HG02885 (cell line): ENCODE measurements around the gene STPG3.
A peak's percentile ranks its signal among the peaks of the same experiment; 100 is the strongest.

Source experiments
- ATAC-seq: cut with Tn5 transposase; IDR thresholded peaks from one replicate; pipeline ENCODE4 v1.9.1; 2021; ENCODE audit warnings: mild to moderate bottlenecking; ENCODE audit not compliant: unreplicated experiment, poor library complexity

STPG3 gene

DNA sequence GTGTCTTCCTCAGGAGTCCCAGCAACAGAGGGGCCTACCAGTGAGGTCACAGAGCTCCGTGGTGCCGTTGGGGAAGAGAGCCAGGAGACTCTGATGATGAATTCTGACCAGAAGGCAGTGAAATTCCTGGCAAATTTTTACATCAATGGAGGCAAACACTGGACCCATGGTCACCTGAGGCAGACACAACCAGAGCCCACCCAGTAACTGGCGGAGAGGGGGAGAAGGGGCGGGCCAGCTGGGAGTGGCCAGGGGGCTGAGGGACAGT is at the start of gene STPG3:
Gene STPG3 (plus strand): TSS at position 93 of the 268 bp plus-strand sequence. CDS start 1 bp downstream, at position 94.
- no peak for ATAC-seq

- ATAC-seq = no peak
Measured at GRCh38 chr9:137202966-137203365, 48.1 kb upstream of the STPG3 start.

GRCh38 chr9:137204731-137205125 is 46.4 kb upstream of the STPG3 start:
- no peak for ATAC-seq

DNA sequence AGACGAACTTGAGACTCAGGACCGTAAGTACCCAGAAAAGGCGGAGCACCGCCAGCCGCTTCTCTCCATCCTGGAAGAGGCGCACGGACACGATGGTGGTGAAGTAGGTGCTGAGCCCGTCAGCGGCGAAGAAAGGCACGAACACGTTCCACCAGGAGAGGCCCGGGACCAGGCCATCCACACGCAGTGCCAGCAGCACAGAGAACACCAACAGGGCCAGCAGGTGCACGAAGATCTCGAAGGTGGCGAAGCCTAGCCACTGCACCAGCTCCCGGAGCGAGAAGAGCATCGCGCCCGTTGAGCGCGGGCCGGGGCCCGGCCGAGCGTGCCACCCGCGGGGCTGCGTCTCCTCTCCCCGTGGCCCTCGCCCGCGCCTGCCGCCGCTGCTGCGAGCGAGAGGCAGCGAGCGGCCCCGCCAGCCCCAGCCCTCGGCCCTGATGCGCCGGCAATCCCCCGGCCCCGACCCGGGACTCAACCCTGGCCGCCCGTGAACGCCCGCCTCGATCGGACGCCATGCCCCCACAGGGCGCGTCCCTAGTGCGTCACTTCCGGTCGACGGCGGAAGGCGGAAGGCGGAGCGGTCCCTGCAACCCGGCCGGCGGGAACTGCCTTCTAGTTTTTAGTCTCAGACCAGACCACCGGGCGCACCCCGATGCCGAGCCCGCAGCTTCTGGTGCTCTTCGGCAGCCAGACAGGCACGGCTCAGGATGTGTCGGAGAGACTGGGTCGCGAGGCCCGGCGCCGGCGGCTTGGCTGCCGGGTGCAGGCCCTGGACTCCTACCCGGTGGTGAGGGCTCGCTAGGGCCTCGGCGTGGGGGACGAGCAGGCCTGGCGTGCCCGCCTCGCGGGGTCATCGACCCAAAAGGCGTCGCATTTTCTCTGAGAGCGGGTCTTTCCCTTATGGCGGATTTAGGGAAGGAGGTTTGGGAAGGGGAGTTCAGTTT is 45.7 kb upstream of the STPG3 start, which contains the start of the genes NDOR1 and TMEM203:
Gene NDOR1 (plus strand): TSS at position 575 of the 944 bp plus-strand sequence. CDS start 78 bp downstream, at position 653.
Gene TMEM203 (minus strand): TSS at position 523 of the 944 bp plus-strand sequence. CDS start 234 bp downstream, at position 289.
- peak; percentile 57 for ATAC-seq

- no peak for ATAC-seq
Measured at GRCh38 chr9:137206602-137207001, 44.5 kb upstream of the STPG3 start.

GRCh38 chr9:137211532-137211931 is 39.6 kb upstream of the STPG3 start:
- ATAC-seq = no peak

- ATAC-seq = no peak
Measured at GRCh38 chr9:137212520-137212919, 38.6 kb upstream of the STPG3 start.

DNA sequence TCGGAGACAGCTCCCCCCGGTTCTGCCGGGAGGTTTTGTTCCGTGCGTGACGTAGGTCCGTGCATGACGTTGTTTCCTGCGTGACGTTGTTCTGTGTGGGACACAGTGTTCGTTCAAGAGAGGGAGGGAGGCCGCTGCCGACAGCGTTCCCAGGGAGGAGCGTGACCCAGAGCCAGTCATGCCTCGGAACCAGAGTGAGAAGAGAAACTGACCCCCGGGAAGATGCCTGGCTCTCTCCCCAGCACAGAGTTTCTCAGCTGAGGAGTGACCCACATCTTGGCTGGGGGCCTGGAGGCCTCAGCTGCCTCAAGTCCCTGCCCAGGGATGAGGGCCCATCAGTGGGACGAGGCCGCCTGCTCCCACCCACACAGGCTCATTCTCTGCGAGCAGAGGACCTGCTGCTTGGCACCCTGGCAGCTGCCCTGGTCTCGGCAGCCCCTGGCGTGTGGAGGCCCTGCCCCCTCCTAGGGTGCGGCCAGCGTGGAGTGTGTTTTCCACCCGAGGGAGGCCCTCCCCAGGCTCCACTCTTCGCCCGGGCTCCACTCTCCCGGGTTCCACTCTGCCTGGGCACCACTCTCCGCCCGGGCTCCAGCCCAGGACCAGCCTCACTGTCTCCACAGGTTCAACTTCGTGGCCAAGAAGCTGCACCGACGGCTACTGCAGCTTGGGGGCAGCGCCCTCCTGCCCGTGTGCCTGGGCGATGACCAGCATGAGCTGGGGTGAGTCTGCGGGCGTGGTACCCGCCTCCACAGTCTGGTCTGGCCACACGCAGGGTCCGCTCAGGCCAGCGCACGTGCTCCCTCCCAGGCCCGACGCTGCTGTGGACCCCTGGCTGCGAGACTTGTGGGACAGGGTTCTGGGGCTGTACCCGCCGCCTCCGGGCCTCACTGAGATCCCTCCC is 37.7 kb upstream of the STPG3 start:
- ATAC-seq = no peak

DNA sequence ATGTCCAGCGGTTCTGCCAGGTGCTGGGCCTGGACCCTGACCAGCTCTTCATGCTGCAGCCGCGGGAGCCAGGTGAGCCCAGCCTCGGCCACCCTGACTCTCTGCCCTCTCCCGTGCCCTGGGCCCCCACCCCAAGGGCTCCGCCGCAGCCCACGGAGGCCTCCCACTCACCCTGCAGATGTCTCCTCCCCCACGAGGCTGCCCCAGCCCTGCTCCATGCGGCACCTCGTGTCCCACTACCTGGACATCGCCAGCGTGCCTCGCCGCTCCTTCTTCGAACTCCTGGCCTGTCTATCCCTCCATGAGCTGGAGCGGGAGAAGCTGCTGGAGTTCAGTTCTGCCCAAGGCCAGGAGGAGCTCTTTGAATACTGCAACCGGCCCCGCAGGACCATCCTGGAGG is 36.5 kb upstream of the STPG3 start:
- no peak for ATAC-seq

DNA sequence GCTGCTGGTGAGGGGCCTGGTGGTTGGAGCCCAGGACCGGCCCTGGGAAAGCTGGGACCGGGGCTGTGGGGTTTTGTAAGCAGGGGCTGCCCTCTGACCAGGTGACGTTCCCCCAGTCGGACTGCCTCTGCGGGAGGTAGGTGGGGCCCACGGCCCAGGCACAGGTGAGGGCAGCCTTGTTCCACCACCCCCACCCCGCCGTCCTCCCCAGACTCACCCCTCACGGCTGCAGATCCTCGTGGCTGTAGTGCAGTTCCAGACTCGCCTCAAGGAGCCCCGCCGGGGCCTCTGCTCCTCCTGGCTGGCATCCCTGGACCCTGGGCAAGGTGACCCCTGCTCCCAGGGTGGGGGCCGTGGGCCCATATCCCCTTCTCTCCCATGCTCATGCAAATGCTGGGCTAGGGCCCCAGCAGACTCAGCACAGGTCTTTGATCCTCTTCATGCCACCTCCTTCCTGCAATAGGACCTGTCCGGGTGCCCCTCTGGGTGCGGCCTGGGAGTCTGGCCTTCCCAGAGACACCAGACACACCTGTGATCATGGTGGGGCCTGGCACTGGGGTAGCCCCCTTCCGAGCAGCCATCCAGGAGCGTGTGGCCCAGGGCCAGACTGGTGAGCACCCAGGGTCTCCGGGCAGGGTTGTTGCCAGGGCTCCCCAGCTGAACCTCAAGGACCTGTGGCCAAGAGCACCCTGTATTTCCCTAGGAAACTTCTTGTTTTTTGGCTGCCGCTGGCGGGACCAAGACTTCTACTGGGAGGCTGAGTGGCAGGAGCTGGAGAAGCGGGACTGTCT is 35.7 kb upstream of the STPG3 start:
- no peak for ATAC-seq

DNA sequence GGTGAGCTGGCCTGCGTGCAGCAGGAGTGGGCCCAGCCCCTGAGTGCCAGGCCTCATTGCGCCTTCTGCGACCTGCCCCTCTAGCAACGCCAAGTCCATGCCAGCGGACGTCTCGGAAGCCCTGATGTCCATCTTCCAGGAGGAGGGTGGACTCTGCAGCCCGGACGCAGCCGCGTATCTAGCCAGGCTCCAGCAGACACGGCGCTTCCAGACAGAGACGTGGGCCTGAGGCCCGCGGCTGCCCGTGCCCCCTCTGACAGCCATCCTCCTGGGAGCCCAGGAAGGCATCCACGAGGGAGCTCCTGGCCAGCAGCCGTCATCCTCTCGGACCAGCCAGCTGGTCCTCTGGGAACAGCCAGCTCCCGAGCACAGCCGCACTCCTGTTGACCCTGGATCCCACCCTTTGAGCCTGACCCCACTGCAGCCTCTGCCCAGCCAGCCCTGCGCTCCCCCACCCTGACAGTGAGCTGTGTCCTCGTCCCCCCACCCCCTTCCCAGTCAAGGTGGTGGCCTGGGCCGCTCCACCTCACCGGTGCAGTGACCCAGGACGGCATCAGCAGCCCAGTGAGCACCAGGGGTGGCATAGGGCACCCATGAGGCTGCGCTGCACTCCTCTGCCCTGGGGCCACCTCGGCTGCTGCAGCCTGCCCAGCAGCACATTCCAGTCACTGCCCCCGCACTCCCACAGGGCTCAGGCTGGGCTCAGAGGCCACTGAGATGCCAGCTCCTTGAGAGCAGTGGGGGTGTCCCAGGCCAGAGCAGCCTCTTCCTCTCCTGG is 34.7 kb upstream of the STPG3 start:
- ATAC-seq = no peak

GRCh38 chr9:137217276-137218211 is 33.5 kb upstream of the STPG3 start:
- no peak for ATAC-seq

DNA sequence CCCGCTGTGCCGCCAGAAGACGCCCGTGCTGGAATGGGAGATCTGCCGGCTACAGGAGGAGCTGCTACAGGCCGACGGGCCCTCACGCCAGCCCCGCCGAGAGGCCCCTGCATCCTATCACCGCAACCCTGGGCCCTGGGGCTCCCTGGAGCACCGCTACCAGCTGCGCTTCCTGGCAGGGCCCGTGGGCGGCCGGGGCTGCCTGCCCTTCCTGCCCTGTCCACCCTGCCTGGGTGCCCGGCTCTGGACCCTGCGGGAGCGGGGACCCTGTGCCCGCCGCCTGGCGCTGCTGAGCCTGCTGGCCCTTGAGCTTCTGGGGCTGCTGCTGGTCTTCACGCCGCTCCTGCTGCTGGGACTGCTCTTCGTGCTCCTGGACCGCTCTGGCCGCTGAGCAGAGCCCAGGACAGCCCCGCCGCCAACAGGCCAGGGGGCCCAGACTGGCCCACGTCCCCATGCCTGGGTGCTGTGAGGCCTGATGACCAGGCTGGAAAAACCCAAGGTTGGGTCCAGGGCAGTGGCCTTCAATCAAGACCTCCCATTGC is 32.8 kb upstream of the STPG3 start:
- ATAC-seq = no peak

DNA sequence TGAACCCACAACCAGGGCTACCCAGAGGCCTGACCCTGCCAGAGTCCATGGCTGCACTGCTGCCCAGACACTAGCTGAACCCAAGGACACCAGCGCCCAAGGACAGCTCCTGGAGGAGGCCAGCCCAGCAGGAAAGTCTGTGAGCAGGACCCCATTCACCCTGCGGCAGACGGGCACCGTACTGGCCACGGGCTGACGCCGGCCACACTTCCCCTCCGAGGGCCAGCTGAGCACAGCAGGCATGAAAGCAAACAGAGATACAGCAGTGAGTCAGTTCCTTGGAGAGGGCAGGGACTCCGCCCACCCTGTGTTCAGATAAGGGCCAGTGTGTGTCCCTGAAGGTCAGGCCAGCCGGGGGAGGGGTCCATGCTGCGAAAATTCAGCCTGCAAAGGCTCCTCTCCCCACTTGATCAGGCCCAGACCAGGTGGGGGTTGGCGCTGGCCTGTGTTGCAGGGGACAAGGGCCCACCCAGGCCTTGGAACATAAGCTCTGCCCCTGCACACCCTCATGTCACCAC is 32.3 kb upstream of the STPG3 start:
- ATAC-seq = no peak

- ATAC-seq = no peak
Measured at GRCh38 chr9:137219757-137220316, 31.2 kb upstream of the STPG3 start.

DNA sequence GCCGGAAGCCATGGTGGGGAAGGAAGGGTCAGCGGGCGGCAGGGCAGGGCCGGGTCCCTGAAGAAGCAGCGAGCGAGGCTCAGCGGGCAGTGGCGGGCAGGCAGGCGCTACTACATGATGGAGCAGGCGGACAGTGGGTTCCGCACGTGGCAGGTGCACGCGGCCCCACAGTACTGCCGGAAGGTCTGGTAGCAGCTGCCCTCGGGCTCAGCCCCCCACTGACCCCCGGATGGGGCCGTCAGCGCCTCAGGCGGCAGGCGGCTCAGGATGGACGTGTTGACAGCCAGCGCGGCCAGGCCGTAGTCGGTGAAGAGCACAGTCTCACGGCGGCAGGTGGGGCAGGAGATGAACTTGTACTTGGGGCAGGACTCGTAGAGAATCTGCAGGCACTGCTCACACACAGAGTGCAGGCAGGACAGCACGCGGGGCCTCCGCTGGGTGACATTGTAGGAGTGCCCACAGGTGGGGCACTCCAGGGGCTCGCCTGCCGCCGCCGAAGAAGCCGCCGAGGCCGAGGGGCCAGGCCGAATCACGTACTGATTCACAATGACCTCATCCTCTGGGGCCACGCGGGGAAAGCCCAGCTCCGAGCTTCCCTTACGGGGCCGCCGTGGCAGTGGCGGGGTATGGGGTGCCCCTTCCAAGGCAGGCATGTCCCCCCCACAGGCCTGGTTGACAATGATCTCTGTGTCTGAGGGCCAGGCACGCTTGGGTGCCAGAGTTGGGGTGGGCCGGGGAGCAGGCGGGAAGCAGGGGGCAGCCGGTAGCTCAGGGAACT is 30.6 kb upstream of the STPG3 start:
- no peak for ATAC-seq

- ATAC-seq = no peak
Measured at GRCh38 chr9:137221095-137221505, 30.0 kb upstream of the STPG3 start.
